Tibial artery (tissue), 4 donors: Measurements from ENCODE around the gene CALML4.

Source experiments
- DNase-seq, 2 donors: peaks; one replicate each; pipeline ENCODE4 v3.0.0-alpha.2; 2019
- H3K27ac ChIP-seq, 2 donors: fragments of 200-600 bp; sonication (generic) in 1 of 2; 1 replicate in 1 of 2; 2 replicates in 1 of 2; pipeline ENCODE4 v1.5.1; 2018 to 2019; ENCODE audit warnings: mild to moderate bottlenecking in 1 of 2
- H3K27me3 ChIP-seq, 2 donors: fragments of 200-600 bp; sonication (generic) in 1 of 2; one replicate each; pipeline versions ENCODE4 v1.5.1 to v1.6.0; 2016 to 2019
- H3K36me3 ChIP-seq, 3 donors: fragments of 200-600 bp; sonication (generic) in 2 of 3; one replicate each; pipeline ENCODE4 v1.5.1; 2016 to 2019; ENCODE audit warnings: mild to moderate bottlenecking in 2 of 3
- H3K4me1 ChIP-seq, 4 donors: fragments of 200-600 bp; sonication (generic) in 2 of 4; 1 replicate in 3 of 4; 2 replicates in 1 of 4; pipeline ENCODE4 v1.5.1; 2016 to 2019
- H3K4me3 ChIP-seq, 2 donors: fragments of 200-600 bp; sonication (generic) in 1 of 2; 1 replicate in 1 of 2; 2 replicates in 1 of 2; pipeline ENCODE4 v1.5.1; 2018 to 2019; ENCODE audit warnings: mild to moderate bottlenecking in 2 of 2
- H3K9me3 ChIP-seq, 3 donors: fragments of 200-600 bp; sonication (generic) in 1 of 3; one replicate each; pipeline ENCODE4 v1.5.1; 2016 to 2019
- CTCF ChIP-seq, 2 experiments: fragments of 200-600 bp in 1 of 2; fragments of 450-650 bp in 1 of 2; IDR thresholded peaks; one replicate each; pipeline ENCODE4 v1.5.1; 2017 to 2019; ENCODE audit warnings: antibody characterized with exemption in 2 of 2, mild to moderate bottlenecking in 1 of 2, moderate library complexity in 1 of 2
- intact Hi-C: fragments of 100-400 bp; cut with DNase I; formaldehyde crosslinking; loops from one replicate; pipeline ENCODE4 v1.15.0; 2023; ENCODE audit warnings: low total_unique reads

Gene CALML4

DNA sequence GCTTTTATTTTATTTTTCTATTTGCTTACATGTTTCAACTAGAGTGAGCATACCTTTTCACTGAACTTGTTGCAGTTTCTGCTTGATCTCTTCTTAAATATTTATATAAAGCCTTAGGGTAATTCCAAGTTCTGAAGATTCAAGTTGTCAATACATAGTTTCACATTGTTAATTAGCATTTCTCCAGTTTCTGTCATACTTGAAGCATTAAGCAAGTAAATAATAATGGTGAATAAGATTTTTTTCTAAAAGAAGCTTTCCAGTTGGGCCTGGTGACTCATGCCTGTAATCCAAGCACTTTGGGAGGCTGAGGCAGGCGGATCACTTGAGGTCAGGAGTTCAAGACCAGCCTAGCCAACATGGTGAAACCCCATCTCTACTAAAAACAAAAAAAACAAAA, 53.9 kb downstream of the CALML4 start:
- peaks cover 0 to 14% (median 0%) of the 10 kb centered on the region in 4 donors for H3K4me1 ChIP-seq
- H3K36me3 ChIP-seq, result peaks cover 18 to 25% (median 23%) of the 10 kb centered on the region in 3 donors
- DNase-seq, result no peak
- TF ChIP-seq CTCF (IDR thresholded peaks at IDR 0.05), result no peak
- H3K9me3 ChIP-seq, result no peaks in the 10 kb centered on the region
- no peaks in the 10 kb centered on the region for H3K27me3 ChIP-seq
- H3K27ac ChIP-seq, result no peak overlapping the region
- H3K4me3 ChIP-seq, result no peak overlapping the region
- intact Hi-C loops, result loop anchor here (10.0 kb wide), 1 partner anchor 96 kb away; the partner anchor contains the start of gene PIAS1

GRCh38 chr15:68150187-68150586, 54.9 kb downstream of the CALML4 start:
- no peaks in the 10 kb centered on the region for H3K9me3 ChIP-seq
- intact Hi-C loops, result loop anchor here (10.0 kb wide), 1 partner anchor 95 kb away; the partner anchor contains the start of gene PIAS1
- peaks cover 18 to 29% (median 22%) of the 10 kb centered on the region in 3 donors for H3K36me3 ChIP-seq
- H3K27ac ChIP-seq, result no peak overlapping the region
- H3K4me3 ChIP-seq, result no peak overlapping the region
- peaks cover 0 to 21% (median 0%) of the 10 kb centered on the region in 4 donors for H3K4me1 ChIP-seq
- TF ChIP-seq CTCF (IDR thresholded peaks at IDR 0.05), result no peak
- DNase-seq, result no peak
- H3K27me3 ChIP-seq, result no peaks in the 10 kb centered on the region

- Histone ChIP-seq H3K27me3 (no peaks in the 10 kb centered on the region), H3K9me3 (no peaks in the 10 kb centered on the region), H3K4me1 (peaks cover 0 to 14% (median 0%) of the 10 kb centered on the region in 4 donors), H3K27ac (no peak overlapping the region), H3K36me3 (peaks cover 15 to 26% (median 20%) of the 10 kb centered on the region in 3 donors), H3K4me3 (no peak overlapping the region)
- no peak for DNase-seq
- intact Hi-C loops, result no loop called here
- no peak for TF ChIP-seq CTCF (IDR thresholded peaks at IDR 0.05)
Observed at GRCh38 chr15:68149059-68149458, 56.1 kb downstream of the CALML4 start.

DNA sequence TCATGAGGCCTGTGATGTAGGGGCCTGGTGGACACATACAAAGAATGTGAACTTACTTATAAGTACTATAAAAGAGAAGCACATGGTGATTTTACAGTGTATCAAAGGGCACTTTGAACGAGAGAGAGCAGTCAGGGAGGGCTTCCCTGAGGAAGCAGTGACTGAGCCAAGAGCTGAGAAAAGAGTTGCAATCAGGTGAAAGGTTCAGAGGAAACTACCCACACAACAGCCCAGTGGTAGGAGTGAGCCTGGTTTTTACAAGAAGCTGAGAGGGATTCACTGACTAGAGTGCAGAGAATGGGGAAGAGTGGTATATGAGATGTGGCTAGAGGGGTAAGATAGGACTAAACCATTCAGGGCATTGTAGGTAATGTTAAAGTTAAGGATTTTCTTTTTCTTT, 57.1 kb downstream of the CALML4 start:
- Histone ChIP-seq H3K36me3 (peaks cover 6 to 18% (median 13%) of the 10 kb centered on the region in 3 donors), H3K9me3 (no peaks in the 10 kb centered on the region), H3K27ac (no peak overlapping the region), H3K4me3 (no peak overlapping the region), H3K27me3 (no peaks in the 10 kb centered on the region), H3K4me1 (peaks cover 0 to 14% (median 0%) of the 10 kb centered on the region in 4 donors)
- DNase-seq, result no peak
- intact Hi-C loops, result no loop called here
- no peak for TF ChIP-seq CTCF (IDR thresholded peaks at IDR 0.05)

DNA sequence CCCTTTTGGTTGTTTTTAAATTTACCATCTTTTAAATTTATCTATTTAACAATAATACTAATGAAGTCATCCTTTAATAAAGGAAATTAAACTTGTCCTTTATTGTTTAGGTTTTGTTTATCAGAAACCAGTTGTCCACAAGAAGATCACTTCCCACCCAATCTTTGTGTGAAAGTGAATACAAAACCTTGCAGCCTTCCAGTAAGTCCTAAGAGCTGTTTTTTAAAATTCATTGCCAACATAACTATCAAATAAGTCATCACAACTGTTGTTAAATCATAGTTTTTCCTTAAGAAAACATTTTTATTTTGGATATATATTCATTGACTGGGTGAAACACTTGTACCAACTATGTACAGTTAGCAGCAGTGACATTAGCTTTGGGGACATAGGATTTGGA, 59.4 kb downstream of the CALML4 start:
- intact Hi-C loops, result no loop called here
- H3K9me3 ChIP-seq, result no peaks in the 10 kb centered on the region
- DNase-seq, result no peak
- no peak for TF ChIP-seq CTCF (IDR thresholded peaks at IDR 0.05)
- no peak overlapping the region for H3K27ac ChIP-seq
- no peaks in the 10 kb centered on the region for H3K27me3 ChIP-seq
- H3K4me1 ChIP-seq, result peaks cover 0 to 14% (median 0%) of the 10 kb centered on the region in 4 donors
- peaks cover 6 to 18% (median 13%) of the 10 kb centered on the region in 3 donors for H3K36me3 ChIP-seq
- H3K4me3 ChIP-seq, result no peak overlapping the region

GRCh38 chr15:68143785-68144184, 61.3 kb downstream of the CALML4 start:
- intact Hi-C loops, result no loop called here
- no peak overlapping the region for H3K4me3 ChIP-seq
- peaks cover 6 to 18% (median 13%) of the 10 kb centered on the region in 3 donors for H3K36me3 ChIP-seq
- H3K4me1 ChIP-seq, result peaks cover 0 to 14% (median 0%) of the 10 kb centered on the region in 4 donors
- no peaks in the 10 kb centered on the region for H3K27me3 ChIP-seq
- no peak for DNase-seq
- no peaks in the 10 kb centered on the region for H3K9me3 ChIP-seq
- TF ChIP-seq CTCF (IDR thresholded peaks at IDR 0.05), result no peak
- no peak overlapping the region for H3K27ac ChIP-seq
